Trophoblast cell (in vitro differentiated cells and primary cell): ENCODE measurements around the gene SHKBP1.
"Not testable (repeated sequence)": the region's sequence is repeated elsewhere in the genome, so short reads cannot be mapped to it uniquely, and the experiment has no call there.

Experiments used
- DNase-seq, 2 donors: peaks; one replicate each; pipeline ENCODE4 v3.0.0-alpha.2; 2016
- H2AFZ ChIP-seq: 2 replicates; pipeline ENCODE4 v1.6.1; 2013; ENCODE audit warnings: low read length, moderate library complexity, mild to moderate bottlenecking; ENCODE audit not compliant: insufficient read depth, poor library complexity
- H2AK5ac ChIP-seq: 2 replicates; pipeline ENCODE4 v1.6.1; 2013; ENCODE audit warnings: mild to moderate bottlenecking, low read length
- H2BK120ac ChIP-seq: 2 replicates; pipeline ENCODE4 v1.6.1; 2013; ENCODE audit warnings: low read length, mild to moderate bottlenecking, moderate library complexity; ENCODE audit not compliant: insufficient read depth, poor library complexity
- H2BK12ac ChIP-seq: 2 replicates; pipeline ENCODE4 v1.6.1; 2013; ENCODE audit warnings: mild to moderate bottlenecking, low read length, moderate library complexity
- H2BK5ac ChIP-seq: 2 replicates; pipeline ENCODE4 v1.6.1; 2013; ENCODE audit warnings: low read length, low read depth, moderate library complexity, mild to moderate bottlenecking; ENCODE audit not compliant: poor library complexity
- H3K14ac ChIP-seq: 2 replicates; pipeline ENCODE4 v1.6.1; 2013; ENCODE audit warnings: mild to moderate bottlenecking, low read length
- H3K18ac ChIP-seq: 2 replicates; pipeline ENCODE4 v1.6.1; 2013; ENCODE audit warnings: mild to moderate bottlenecking, low read length
- H3K23ac ChIP-seq: 2 replicates; pipeline ENCODE4 v1.6.1; 2013; ENCODE audit warnings: low read length
- H3K27ac ChIP-seq: 2 replicates; pipeline ENCODE4 v1.5.1; 2013; ENCODE audit warnings: low read depth, mild to moderate bottlenecking, inconsistent platforms, low read length, moderate library complexity
- H3K27me3 ChIP-seq: 2 replicates; pipeline ENCODE4 v1.6.1; 2013; ENCODE audit warnings: inconsistent platforms, mild to moderate bottlenecking, low read length, moderate library complexity; ENCODE audit not compliant: insufficient read depth
- H3K36me3 ChIP-seq, 2 experiments: 1 replicate in 1 of 2; 2 replicates in 1 of 2; pipeline ENCODE4 v1.6.1; 2013; ENCODE audit warnings: low read length in 2 of 2, mild to moderate bottlenecking in 2 of 2, moderate library complexity in 1 of 2; ENCODE audit not compliant: insufficient read depth in 2 of 2, control insufficient read depth in 1 of 2
- H3K4ac ChIP-seq: 2 replicates; pipeline ENCODE4 v1.6.1; 2013; ENCODE audit warnings: low read depth, mild to moderate bottlenecking, low read length, moderate library complexity
- H3K4me1 ChIP-seq, 2 experiments: 1 replicate in 1 of 2; 2 replicates in 1 of 2; pipeline ENCODE4 v1.6.1; 2013; ENCODE audit warnings: low read length in 2 of 2, mild to moderate bottlenecking in 2 of 2, moderate library complexity in 1 of 2; ENCODE audit not compliant: insufficient read depth in 2 of 2, control insufficient read depth in 1 of 2
- H3K4me2 ChIP-seq: 2 replicates; pipeline ENCODE4 v1.6.1; 2013; ENCODE audit warnings: inconsistent platforms, mild to moderate bottlenecking, low read length, moderate library complexity
- H3K4me3 ChIP-seq: 2 replicates; pipeline ENCODE4 v1.5.1; 2013; ENCODE audit warnings: mild to moderate bottlenecking, low read depth, low read length, inconsistent platforms
- H3K79me1 ChIP-seq: one replicate; pipeline ENCODE4 v1.6.1; 2013; ENCODE audit warnings: low read length
- H3K79me2 ChIP-seq: 2 replicates; pipeline ENCODE4 v1.6.1; 2013; ENCODE audit warnings: low read length, mild to moderate bottlenecking; ENCODE audit not compliant: control insufficient read depth, insufficient read depth, poor library complexity
- H3K9ac ChIP-seq: 2 replicates; pipeline ENCODE4 v1.6.1; 2013; ENCODE audit warnings: mild to moderate bottlenecking, low read length
- H3K9me3 ChIP-seq: 2 replicates; pipeline ENCODE4 v1.6.1; 2013; ENCODE audit warnings: low read depth, mild to moderate bottlenecking, control low read depth, inconsistent platforms, low read length; ENCODE audit not compliant: insufficient read depth
- H4K12ac ChIP-seq: 2 replicates; pipeline ENCODE4 v1.6.1; 2013; ENCODE audit warnings: low read depth, mild to moderate bottlenecking, low read length, moderate library complexity
- H4K8ac ChIP-seq: 2 replicates; pipeline ENCODE4 v1.6.1; 2013; ENCODE audit warnings: low read depth, mild to moderate bottlenecking, low read length, moderate library complexity
- H4K91ac ChIP-seq: one replicate; pipeline ENCODE4 v1.6.1; 2013; ENCODE audit warnings: low read depth, mild to moderate bottlenecking, low read length, moderate library complexity
- WGBS: extraction: QIAGEN DNeasy Blood & Tissue Kit; methylation state at CpG from one replicate; pipeline ENCODE4 v1.1.7; 2013; ENCODE audit warnings: missing lambda C conversion rate; ENCODE audit not compliant: insufficient read length, insufficient coverage; ENCODE audit errors: extremely low coverage; 5-methylcytosine and 5-hydroxymethylcytosine counted together

SHKBP1 gene

GRCh38 chr19:40539070-40539469 lies 37.6 kb upstream of the SHKBP1 start:
- Histone ChIP-seq H3K14ac (no peak overlapping the region), H4K91ac (no peak overlapping the region), H3K27ac (no peak overlapping the region), H3K4ac (no peak overlapping the region), H3K9me3 (peaks cover 2% of the 10 kb centered on the region), H3K4me2 (no peak overlapping the region), H2BK12ac (no peak overlapping the region), H3K18ac (no peak overlapping the region), H4K8ac (no peak overlapping the region), H3K4me3 (peak overlapping the region; percentile 43), H3K27me3 (no peaks in the 10 kb centered on the region), H2BK120ac (no peak overlapping the region), H2AFZ (no peak overlapping the region), H3K9ac (no peak overlapping the region), H3K4me1 (no peaks in the 10 kb centered on the region), H3K36me3 (no peaks in the 10 kb centered on the region), H3K23ac (no peak overlapping the region), H2AK5ac (no peak overlapping the region), H3K79me2 (no peaks in the 10 kb centered on the region), H3K79me1 (no peaks in the 10 kb centered on the region), H2BK5ac (no peak overlapping the region), H4K12ac (no peak overlapping the region)
- DNase-seq, result no peak
- WGBS, result no CpG with 5 or more reads among the region's 4 CpGs

DNA sequence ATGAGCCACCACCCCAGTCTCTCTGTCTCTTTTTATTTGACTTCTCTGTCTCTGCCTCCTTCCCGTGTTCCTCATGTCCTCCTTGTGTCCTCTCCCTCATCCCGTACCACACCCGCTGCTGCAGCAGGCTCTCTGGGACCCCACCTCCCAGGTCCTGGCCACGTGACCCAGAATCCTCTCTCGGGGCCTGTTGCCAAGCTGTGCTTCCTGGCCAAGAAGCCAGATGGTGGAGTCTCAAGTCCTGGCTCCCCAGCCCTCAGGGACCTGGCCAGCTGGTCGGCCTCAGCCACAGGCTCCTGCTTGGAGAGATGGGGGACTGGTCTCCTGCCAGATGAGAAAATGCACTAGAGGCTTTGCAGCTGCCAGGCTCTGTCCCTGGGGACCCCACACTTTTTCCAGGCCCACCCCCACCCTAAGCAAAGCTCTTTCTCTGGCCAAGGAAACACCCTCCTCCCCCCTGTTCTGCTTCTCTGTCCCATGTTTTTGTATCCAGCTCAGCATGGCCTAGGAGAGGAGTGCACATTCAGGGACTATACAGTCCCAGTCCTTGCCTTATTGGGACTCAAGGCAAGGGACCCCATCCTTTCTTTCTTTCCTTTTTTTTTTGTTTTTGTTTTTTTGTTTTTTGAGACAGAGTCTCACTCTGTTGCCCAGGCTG lies 34.3 kb upstream of the SHKBP1 start:
- H3K9ac ChIP-seq, result no peak overlapping the region

GRCh38 chr19:40543029-40543597 lies 33.6 kb upstream of the SHKBP1 start:
- Histone ChIP-seq H2BK12ac (no peak overlapping the region), H3K4ac (no peak overlapping the region), H3K9me3 (no peaks in the 10 kb centered on the region), H2AK5ac (no peak overlapping the region), H3K27ac (no peak overlapping the region), H4K12ac (no peak overlapping the region), H3K18ac (no peak overlapping the region), H3K36me3 (no peaks in the 10 kb centered on the region), H3K23ac (no peak overlapping the region), H3K79me1 (no peaks in the 10 kb centered on the region), H3K4me3 (no peak overlapping the region), H2AFZ (no peak overlapping the region), H3K4me1 (no peaks in the 10 kb centered on the region), H4K8ac (no peak overlapping the region), H4K91ac (no peak overlapping the region), H3K9ac (no peak overlapping the region), H3K14ac (no peak overlapping the region), H2BK120ac (no peak overlapping the region), H3K27me3 (no peaks in the 10 kb centered on the region), H3K4me2 (no peak overlapping the region), H3K79me2 (no peaks in the 10 kb centered on the region), H2BK5ac (no peak overlapping the region)
- DNase-seq, result no peak
- WGBS, result no CpG with 5 or more reads among the region's 6 CpGs

More for the DNA sequence above, 34.3 kb upstream of the SHKBP1 start:
- H3K14ac ChIP-seq, result no peak overlapping the region
- H4K12ac ChIP-seq, result no peak overlapping the region
- H3K27ac ChIP-seq, result no peak overlapping the region
- no peak overlapping the region for H3K23ac ChIP-seq
- WGBS, result no CpG with 5 or more reads among the region's 6 CpGs
- H3K27me3 ChIP-seq, result no peaks in the 10 kb centered on the region
- H2BK120ac ChIP-seq, result no peak overlapping the region
- H2BK12ac ChIP-seq, result no peak overlapping the region
- no peak overlapping the region for H3K4ac ChIP-seq
- H2BK5ac ChIP-seq, result no peak overlapping the region
- no peak overlapping the region for H4K8ac ChIP-seq
- no peak overlapping the region for H3K4me3 ChIP-seq
- no peaks in the 10 kb centered on the region for H3K4me1 ChIP-seq
- H2AK5ac ChIP-seq, result no peak overlapping the region
- no peak overlapping the region for H3K4me2 ChIP-seq
- no peaks in the 10 kb centered on the region for H3K79me1 ChIP-seq
- H3K9me3 ChIP-seq, result no peaks in the 10 kb centered on the region
- H4K91ac ChIP-seq, result no peak overlapping the region
- no peak for DNase-seq
- H3K79me2 ChIP-seq, result no peaks in the 10 kb centered on the region
- no peak overlapping the region for H2AFZ ChIP-seq
- no peak overlapping the region for H3K18ac ChIP-seq
- H3K36me3 ChIP-seq, result no peaks in the 10 kb centered on the region

GRCh38 chr19:40546153-40546841 lies 30.4 kb upstream of the SHKBP1 start:
- H3K9me3 ChIP-seq, H2BK120ac ChIP-seq, H4K12ac ChIP-seq, H3K23ac ChIP-seq, H3K79me1 ChIP-seq, H4K91ac ChIP-seq, H3K4ac ChIP-seq, H3K27me3 ChIP-seq, H3K18ac ChIP-seq, H3K27ac ChIP-seq, H3K4me1 ChIP-seq, H2BK5ac ChIP-seq, H3K9ac ChIP-seq, H3K4me3 ChIP-seq, H2BK12ac ChIP-seq, H3K4me2 ChIP-seq, DNase-seq, H3K79me2 ChIP-seq, H4K8ac ChIP-seq, H2AK5ac ChIP-seq, H3K14ac ChIP-seq, H2AFZ ChIP-seq, H3K36me3 ChIP-seq: not testable (repeated sequence)
- no CpG with 5 or more reads among the region's 3 CpGs for WGBS
